ES-I3 (cell line): Measurements from ENCODE around the gene LONP2.
"Not testable (repeated sequence)": the region's sequence is repeated elsewhere in the genome, so short reads cannot be mapped to it uniquely, and the experiment has no call there.

ENCODE experiments used
- H3K36me3 ChIP-seq: 2 replicates; pipeline ENCODE4 v1.6.1; 2013; ENCODE audit warnings: mild to moderate bottlenecking, low read length, control low read depth, moderate library complexity; ENCODE audit not compliant: insufficient read depth
- H3K4me1 ChIP-seq: 2 replicates; pipeline ENCODE4 v1.6.1; 2013; ENCODE audit warnings: mild to moderate bottlenecking, control low read depth, low read length; ENCODE audit not compliant: insufficient read depth
- H3K9ac ChIP-seq: 2 replicates; pipeline ENCODE4 v1.6.1; 2013; ENCODE audit warnings: low read depth, mild to moderate bottlenecking, low read length, moderate library complexity
- H3K9me3 ChIP-seq: 2 replicates; pipeline ENCODE4 v1.6.1; 2013; ENCODE audit warnings: mild to moderate bottlenecking, low read length, moderate library complexity; ENCODE audit not compliant: control insufficient read depth, insufficient read depth

LONP2 gene

GRCh38 chr16:48352648-48353390, 108.7 kb downstream of the LONP2 start:
- no peaks in the 10 kb centered on the region for H3K4me1 ChIP-seq
- H3K36me3 ChIP-seq = peaks cover 7% of the 10 kb centered on the region; the same call in 1 of the 2 replicates
- H3K9me3 ChIP-seq = no peaks in the 10 kb centered on the region

GRCh38 chr16:48353565-48354163, 109.6 kb downstream of the LONP2 start:
- no peaks in the 10 kb centered on the region for H3K9me3 ChIP-seq
- no peak overlapping the region for H3K9ac ChIP-seq
- no peaks in the 10 kb centered on the region for H3K4me1 ChIP-seq
- H3K36me3 ChIP-seq = peaks cover 4% of the 10 kb centered on the region; the same call in 1 of the 2 replicates

More at GRCh38 chr16:48352648-48353390, 108.7 kb downstream of the LONP2 start:
- H3K9ac ChIP-seq = no peak overlapping the region

GRCh38 chr16:48354385-48354784, 110.3 kb downstream of the LONP2 start:
- not testable (repeated sequence) for H3K9ac ChIP-seq, H3K4me1 ChIP-seq, H3K9me3 ChIP-seq, H3K36me3 ChIP-seq

- Histone ChIP-seq H3K9me3 (no peaks in the 10 kb centered on the region), H3K36me3 (no peaks in the 10 kb centered on the region; the same call in 1 of the 2 replicates), H3K4me1 (no peaks in the 10 kb centered on the region), H3K9ac (no peak overlapping the region)
Observed at GRCh38 chr16:48354877-48355855, 111.1 kb downstream of the LONP2 start.

- Histone ChIP-seq H3K36me3 (no peaks in the 10 kb centered on the region; the same call in 1 of the 2 replicates), H3K9me3 (no peaks in the 10 kb centered on the region), H3K4me1 (no peaks in the 10 kb centered on the region), H3K9ac (no peak overlapping the region)
Observed at GRCh38 chr16:48356633-48357376, 112.7 kb downstream of the LONP2 start.

- no peaks in the 10 kb centered on the region; the same call in 1 of the 2 replicates for H3K36me3 ChIP-seq
- H3K4me1 ChIP-seq = no peaks in the 10 kb centered on the region
- no peaks in the 10 kb centered on the region for H3K9me3 ChIP-seq
- no peak overlapping the region for H3K9ac ChIP-seq
Observed at GRCh38 chr16:48358419-48358818, 114.3 kb downstream of the LONP2 start.

- Histone ChIP-seq H3K9me3 (no peaks in the 10 kb centered on the region), H3K9ac (no peak overlapping the region), H3K4me1 (peaks cover 8% of the 10 kb centered on the region; the same call in 1 of the 2 replicates), H3K36me3 (no peaks in the 10 kb centered on the region; the same call in 1 of the 2 replicates)
Observed at GRCh38 chr16:48359983-48360382, 115.9 kb downstream of the LONP2 start.

- Histone ChIP-seq H3K36me3 (no peaks in the 10 kb centered on the region; the same call in 1 of the 2 replicates), H3K9ac (no peak overlapping the region), H3K4me1 (peaks cover 11% of the 10 kb centered on the region; the same call in 1 of the 2 replicates), H3K9me3 (no peaks in the 10 kb centered on the region)
Observed at GRCh38 chr16:48361012-48361411, 116.9 kb downstream of the LONP2 start.

- Histone ChIP-seq H3K4me1 (peaks cover 11% of the 10 kb centered on the region; the same call in 1 of the 2 replicates), H3K9me3 (no peaks in the 10 kb centered on the region), H3K9ac (no peak overlapping the region), H3K36me3 (no peaks in the 10 kb centered on the region; the same call in 1 of the 2 replicates)
Observed at GRCh38 chr16:48361540-48362144, 117.5 kb downstream of the LONP2 start.

- Histone ChIP-seq H3K9me3 (no peaks in the 10 kb centered on the region), H3K4me1 (peaks cover 26% of the 10 kb centered on the region), H3K36me3 (no peaks in the 10 kb centered on the region), H3K9ac (peak overlapping the region; percentile 94)
Observed at GRCh38 chr16:48365025-48365600, 121.0 kb downstream of the LONP2 start.

- Histone ChIP-seq H3K9ac (peak overlapping the region; percentile 94), H3K4me1 (peaks cover 28% of the 10 kb centered on the region), H3K9me3 (no peaks in the 10 kb centered on the region), H3K36me3 (no peaks in the 10 kb centered on the region)
Observed at GRCh38 chr16:48365601-48366164, 121.6 kb downstream of the LONP2 start.

- H3K9ac ChIP-seq = peak overlapping the region; percentile 94
- H3K4me1 ChIP-seq = peaks cover 28% of the 10 kb centered on the region
- H3K9me3 ChIP-seq = no peaks in the 10 kb centered on the region
- H3K36me3 ChIP-seq = no peaks in the 10 kb centered on the region
Observed at GRCh38 chr16:48366165-48367093, 122.3 kb downstream of the LONP2 start.
